ENCODE results near the gene TNPO3.

DNA sequence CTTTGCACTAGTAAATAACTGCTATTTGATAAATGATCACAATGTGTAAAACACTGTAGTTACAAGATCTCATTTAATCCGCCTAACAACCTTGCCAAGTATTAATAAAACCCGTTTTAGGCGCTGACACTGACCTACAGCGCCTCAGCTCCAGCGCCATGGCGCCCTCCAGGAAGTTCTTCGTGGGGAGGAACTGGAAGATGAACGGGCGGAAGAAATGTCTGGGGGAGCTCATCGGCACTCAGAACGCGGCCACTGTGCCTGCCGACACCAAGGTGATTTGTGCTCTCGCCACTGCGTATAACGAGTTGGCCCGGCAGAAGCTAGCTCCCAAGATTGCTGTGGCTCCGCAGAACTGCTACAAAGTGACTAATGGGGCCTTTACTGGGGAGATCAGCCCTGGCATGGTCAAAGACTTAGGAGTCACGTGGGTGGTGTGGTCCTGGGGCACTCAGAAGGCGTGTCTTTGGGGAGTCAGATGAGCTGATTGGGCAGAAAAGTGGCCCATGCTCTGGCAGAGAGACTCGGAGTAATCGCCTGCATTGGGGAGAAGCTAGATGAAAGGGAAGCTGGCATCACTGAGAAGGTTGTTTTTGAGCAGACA lies 1.1 kb upstream of the TNPO3 start:
- TF ChIP-seq POLR2AphosphoS5 (IDR thresholded peaks at IDR 0.05; ENCODE audit: low read depth, low read length) (no peak), YY1 (IDR thresholded peaks at IDR 0.05; ENCODE audit: low read depth) (no peak), RFX5 (IDR thresholded peaks at IDR 0.05; ENCODE audit: low read length) (no peak), NRF1 (IDR thresholded peaks at IDR 0.05; ENCODE audit: low read depth, low read length) (no peak), TAF1 (IDR thresholded peaks at IDR 0.05; ENCODE audit: borderline replicate concordance, low read depth, low read length) (no peak), GABPA (IDR thresholded peaks at IDR 0.05; ENCODE audit: low read depth) (no peak)
- TF ChIP-seq, protein P1, sequence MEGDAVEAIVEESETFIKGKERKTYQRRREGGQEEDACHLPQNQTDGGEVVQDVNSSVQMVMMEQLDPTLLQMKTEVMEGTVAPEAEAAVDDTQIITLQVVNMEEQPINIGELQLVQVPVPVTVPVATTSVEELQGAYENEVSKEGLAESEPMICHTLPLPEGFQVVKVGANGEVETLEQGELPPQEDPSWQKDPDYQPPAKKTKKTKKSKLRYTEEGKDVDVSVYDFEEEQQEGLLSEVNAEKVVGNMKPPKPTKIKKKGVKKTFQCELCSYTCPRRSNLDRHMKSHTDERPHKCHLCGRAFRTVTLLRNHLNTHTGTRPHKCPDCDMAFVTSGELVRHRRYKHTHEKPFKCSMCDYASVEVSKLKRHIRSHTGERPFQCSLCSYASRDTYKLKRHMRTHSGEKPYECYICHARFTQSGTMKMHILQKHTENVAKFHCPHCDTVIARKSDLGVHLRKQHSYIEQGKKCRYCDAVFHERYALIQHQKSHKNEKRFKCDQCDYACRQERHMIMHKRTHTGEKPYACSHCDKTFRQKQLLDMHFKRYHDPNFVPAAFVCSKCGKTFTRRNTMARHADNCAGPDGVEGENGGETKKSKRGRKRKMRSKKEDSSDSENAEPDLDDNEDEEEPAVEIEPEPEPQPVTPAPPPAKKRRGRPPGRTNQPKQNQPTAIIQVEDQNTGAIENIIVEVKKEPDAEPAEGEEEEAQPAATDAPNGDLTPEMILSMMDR (IDR thresholded peaks at IDR 0.05), result no peak
- TF ChIP-seq, protein P2, sequence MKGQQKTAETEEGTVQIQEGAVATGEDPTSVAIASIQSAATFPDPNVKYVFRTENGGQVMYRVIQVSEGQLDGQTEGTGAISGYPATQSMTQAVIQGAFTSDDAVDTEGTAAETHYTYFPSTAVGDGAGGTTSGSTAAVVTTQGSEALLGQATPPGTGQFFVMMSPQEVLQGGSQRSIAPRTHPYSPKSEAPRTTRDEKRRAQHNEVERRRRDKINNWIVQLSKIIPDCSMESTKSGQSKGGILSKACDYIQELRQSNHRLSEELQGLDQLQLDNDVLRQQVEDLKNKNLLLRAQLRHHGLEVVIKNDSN (IDR thresholded peaks at IDR 0.05; ENCODE audit: borderline replicate concordance, low read depth), result no peak
- TF ChIP-seq, protein P3, sequence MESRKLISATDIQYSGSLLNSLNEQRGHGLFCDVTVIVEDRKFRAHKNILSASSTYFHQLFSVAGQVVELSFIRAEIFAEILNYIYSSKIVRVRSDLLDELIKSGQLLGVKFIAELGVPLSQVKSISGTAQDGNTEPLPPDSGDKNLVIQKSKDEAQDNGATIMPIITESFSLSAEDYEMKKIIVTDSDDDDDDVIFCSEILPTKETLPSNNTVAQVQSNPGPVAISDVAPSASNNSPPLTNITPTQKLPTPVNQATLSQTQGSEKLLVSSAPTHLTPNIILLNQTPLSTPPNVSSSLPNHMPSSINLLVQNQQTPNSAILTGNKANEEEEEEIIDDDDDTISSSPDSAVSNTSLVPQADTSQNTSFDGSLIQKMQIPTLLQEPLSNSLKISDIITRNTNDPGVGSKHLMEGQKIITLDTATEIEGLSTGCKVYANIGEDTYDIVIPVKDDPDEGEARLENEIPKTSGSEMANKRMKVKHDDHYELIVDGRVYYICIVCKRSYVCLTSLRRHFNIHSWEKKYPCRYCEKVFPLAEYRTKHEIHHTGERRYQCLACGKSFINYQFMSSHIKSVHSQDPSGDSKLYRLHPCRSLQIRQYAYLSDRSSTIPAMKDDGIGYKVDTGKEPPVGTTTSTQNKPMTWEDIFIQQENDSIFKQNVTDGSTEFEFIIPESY (IDR thresholded peaks at IDR 0.05; ENCODE audit: borderline replicate concordance, low read depth), result no peak
- TF ChIP-seq, protein P4, sequence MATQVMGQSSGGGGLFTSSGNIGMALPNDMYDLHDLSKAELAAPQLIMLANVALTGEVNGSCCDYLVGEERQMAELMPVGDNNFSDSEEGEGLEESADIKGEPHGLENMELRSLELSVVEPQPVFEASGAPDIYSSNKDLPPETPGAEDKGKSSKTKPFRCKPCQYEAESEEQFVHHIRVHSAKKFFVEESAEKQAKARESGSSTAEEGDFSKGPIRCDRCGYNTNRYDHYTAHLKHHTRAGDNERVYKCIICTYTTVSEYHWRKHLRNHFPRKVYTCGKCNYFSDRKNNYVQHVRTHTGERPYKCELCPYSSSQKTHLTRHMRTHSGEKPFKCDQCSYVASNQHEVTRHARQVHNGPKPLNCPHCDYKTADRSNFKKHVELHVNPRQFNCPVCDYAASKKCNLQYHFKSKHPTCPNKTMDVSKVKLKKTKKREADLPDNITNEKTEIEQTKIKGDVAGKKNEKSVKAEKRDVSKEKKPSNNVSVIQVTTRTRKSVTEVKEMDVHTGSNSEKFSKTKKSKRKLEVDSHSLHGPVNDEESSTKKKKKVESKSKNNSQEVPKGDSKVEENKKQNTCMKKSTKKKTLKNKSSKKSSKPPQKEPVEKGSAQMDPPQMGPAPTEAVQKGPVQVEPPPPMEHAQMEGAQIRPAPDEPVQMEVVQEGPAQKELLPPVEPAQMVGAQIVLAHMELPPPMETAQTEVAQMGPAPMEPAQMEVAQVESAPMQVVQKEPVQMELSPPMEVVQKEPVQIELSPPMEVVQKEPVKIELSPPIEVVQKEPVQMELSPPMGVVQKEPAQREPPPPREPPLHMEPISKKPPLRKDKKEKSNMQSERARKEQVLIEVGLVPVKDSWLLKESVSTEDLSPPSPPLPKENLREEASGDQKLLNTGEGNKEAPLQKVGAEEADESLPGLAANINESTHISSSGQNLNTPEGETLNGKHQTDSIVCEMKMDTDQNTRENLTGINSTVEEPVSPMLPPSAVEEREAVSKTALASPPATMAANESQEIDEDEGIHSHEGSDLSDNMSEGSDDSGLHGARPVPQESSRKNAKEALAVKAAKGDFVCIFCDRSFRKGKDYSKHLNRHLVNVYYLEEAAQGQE (IDR thresholded peaks at IDR 0.05; ENCODE audit: low read depth, low read length), result no peak

Data from SK-N-SH (cell line).